Measurements from ENCODE around the gene PET117. TPM values are rescaled to one million over a fixed set of nuclear protein-coding genes. Genes with fewer than 3 reads are reported as not detected.

The PET117 gene
- total RNA-seq, 1 experiment from 2014 or later = 27.5 TPM

DNA sequence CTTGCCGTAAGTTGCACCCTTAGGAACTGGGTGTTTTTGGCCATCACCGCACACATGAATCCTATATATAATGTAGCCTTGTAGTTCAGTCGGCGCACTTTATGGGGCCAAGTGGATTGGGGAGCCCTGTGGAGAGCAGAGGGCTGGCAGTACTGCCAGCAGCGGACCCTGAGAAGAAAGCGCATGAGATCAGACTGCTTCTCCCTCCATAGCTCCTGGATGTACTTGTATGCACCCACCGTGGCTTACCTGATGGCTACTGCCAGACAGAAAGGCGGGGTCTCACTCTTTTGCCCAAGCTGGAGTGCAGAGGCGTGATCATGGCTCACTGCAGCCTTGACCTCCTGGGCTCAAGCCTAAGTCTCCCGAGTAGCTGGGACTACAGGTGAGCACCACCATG is 47.2 kb upstream of the PET117 start:
- H3K79me2 ChIP-seq (ENCODE audit: low read depth) = no peaks in the 10 kb centered on the region
- H3K9me2 ChIP-seq (ENCODE audit: insufficient read depth) = no peaks in the 10 kb centered on the region
- no peaks in the 10 kb centered on the region for H3K27me3 ChIP-seq (ENCODE audit: insufficient read depth, low read depth)
- intact Hi-C loops (cut with micrococcal nuclease; ENCODE audit: unreplicated experiment) = no loop called here
- H3K4me3 ChIP-seq = no peak overlapping the region
- BruUV-seq (replicated peaks) = no TSS peak
- no peaks in the 10 kb centered on the region for H3K9me3 ChIP-seq (ENCODE audit: insufficient read depth, low read depth)
- H3K27ac ChIP-seq = no peak overlapping the region
- no peak overlapping the region for H2AFZ ChIP-seq
- ChIA-PET CTCF (no interaction called here), POLR2A (ENCODE audit: unreplicated experiment) (no interaction called here)
- H4K20me1 ChIP-seq (ENCODE audit: insufficient read depth) = no peaks in the 10 kb centered on the region
- no peaks in the 10 kb centered on the region for H3K36me3 ChIP-seq (ENCODE audit: low read depth)
- TF ChIP-seq EZH2 (IDR thresholded peaks at IDR 0.05; ENCODE audit: low read depth) = no peak
- TF ChIP-seq, protein P1, sequence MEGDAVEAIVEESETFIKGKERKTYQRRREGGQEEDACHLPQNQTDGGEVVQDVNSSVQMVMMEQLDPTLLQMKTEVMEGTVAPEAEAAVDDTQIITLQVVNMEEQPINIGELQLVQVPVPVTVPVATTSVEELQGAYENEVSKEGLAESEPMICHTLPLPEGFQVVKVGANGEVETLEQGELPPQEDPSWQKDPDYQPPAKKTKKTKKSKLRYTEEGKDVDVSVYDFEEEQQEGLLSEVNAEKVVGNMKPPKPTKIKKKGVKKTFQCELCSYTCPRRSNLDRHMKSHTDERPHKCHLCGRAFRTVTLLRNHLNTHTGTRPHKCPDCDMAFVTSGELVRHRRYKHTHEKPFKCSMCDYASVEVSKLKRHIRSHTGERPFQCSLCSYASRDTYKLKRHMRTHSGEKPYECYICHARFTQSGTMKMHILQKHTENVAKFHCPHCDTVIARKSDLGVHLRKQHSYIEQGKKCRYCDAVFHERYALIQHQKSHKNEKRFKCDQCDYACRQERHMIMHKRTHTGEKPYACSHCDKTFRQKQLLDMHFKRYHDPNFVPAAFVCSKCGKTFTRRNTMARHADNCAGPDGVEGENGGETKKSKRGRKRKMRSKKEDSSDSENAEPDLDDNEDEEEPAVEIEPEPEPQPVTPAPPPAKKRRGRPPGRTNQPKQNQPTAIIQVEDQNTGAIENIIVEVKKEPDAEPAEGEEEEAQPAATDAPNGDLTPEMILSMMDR (conservative IDR thresholded peaks at IDR 0.05) = no peak
- H3F3A ChIP-seq (ENCODE audit: insufficient read depth, low read depth) = no peaks in the 10 kb centered on the region
- DNase-seq = no peak
- H3K4me1 ChIP-seq (replicated peaks; ENCODE audit: insufficient read depth) = no peaks in the 10 kb centered on the region
- H3K4me2 ChIP-seq = no peak overlapping the region

DNA sequence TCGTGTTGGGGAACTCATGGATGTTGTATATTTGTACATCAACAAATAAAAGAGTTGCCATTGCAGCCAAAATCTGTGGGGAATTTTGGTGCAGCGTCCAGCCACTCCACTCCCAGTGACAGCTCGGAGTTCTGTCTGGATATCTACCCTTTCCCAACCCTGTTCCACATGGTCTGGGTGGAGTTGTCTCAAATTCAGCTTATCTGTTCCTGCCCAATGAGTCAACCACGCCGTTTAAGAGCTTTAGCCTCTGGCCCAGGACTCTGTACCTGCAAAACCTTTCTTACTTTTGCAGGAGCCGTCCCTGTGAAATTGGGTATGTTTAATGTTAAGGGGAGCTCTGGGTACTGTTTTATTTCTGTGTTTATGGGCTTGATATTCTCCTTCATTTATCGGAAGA is 46.0 kb upstream of the PET117 start:
- Histone ChIP-seq H3K27ac (no peak overlapping the region), H3K36me3 (ENCODE audit: low read depth) (no peaks in the 10 kb centered on the region), H4K20me1 (ENCODE audit: insufficient read depth) (no peaks in the 10 kb centered on the region), H3K4me3 (no peak overlapping the region), H3K79me2 (ENCODE audit: low read depth) (no peaks in the 10 kb centered on the region), H3K9me2 (ENCODE audit: insufficient read depth) (no peaks in the 10 kb centered on the region), H2AFZ (no peak overlapping the region), H3K4me1 (replicated peaks; ENCODE audit: insufficient read depth) (no peaks in the 10 kb centered on the region), H3K27me3 (ENCODE audit: insufficient read depth, low read depth) (no peaks in the 10 kb centered on the region), H3K4me2 (no peak overlapping the region), H3F3A (ENCODE audit: insufficient read depth, low read depth) (no peaks in the 10 kb centered on the region), H3K9me3 (ENCODE audit: insufficient read depth, low read depth) (no peaks in the 10 kb centered on the region)
- TF ChIP-seq, protein P1 (conservative IDR thresholded peaks at IDR 0.05) = no peak
- no peak for TF ChIP-seq EZH2 (IDR thresholded peaks at IDR 0.05; ENCODE audit: low read depth)
- no TSS peak for BruUV-seq (replicated peaks)
- CTCF ChIA-PET = no interaction called here
- POLR2A ChIA-PET (ENCODE audit: unreplicated experiment) = no interaction called here
- intact Hi-C loops (cut with micrococcal nuclease; ENCODE audit: unreplicated experiment) = no loop called here
- DNase-seq = no peak

DNA sequence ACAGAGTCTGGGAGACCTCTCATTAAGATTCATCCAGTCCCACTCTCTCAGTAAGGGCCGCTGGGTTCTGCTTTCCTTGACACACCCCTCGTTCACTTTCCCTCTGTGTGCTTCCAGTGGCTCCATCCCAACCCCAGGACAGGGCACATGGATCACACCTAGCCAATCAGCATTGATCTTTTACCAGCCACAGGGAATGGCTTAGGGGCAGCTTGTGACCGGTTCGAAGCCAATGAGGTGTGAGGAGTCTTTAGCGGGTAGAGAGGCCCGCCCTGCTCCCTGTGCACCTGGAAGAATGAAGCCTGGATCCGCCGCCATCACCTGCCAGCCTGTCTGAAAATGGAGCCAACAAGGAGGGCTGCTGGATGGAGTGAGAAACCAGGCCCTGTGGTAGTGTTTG is 44.8 kb upstream of the PET117 start:
- Histone ChIP-seq H3K27me3 (ENCODE audit: insufficient read depth, low read depth) (no peaks in the 10 kb centered on the region), H3K4me3 (no peak overlapping the region), H3K4me2 (no peak overlapping the region), H3K9me2 (ENCODE audit: insufficient read depth) (no peaks in the 10 kb centered on the region), H3K9me3 (ENCODE audit: insufficient read depth, low read depth) (no peaks in the 10 kb centered on the region), H2AFZ (no peak overlapping the region), H4K20me1 (ENCODE audit: insufficient read depth) (no peaks in the 10 kb centered on the region), H3F3A (ENCODE audit: insufficient read depth, low read depth) (no peaks in the 10 kb centered on the region), H3K4me1 (replicated peaks; ENCODE audit: insufficient read depth) (no peaks in the 10 kb centered on the region), H3K79me2 (ENCODE audit: low read depth) (no peaks in the 10 kb centered on the region), H3K36me3 (ENCODE audit: low read depth) (no peaks in the 10 kb centered on the region), H3K27ac (no peak overlapping the region)
- DNase-seq = no peak
- BruUV-seq (replicated peaks) = no TSS peak
- POLR2A ChIA-PET (ENCODE audit: unreplicated experiment) = no interaction called here
- TF ChIP-seq, protein P1 (conservative IDR thresholded peaks at IDR 0.05) = no peak
- TF ChIP-seq EZH2 (IDR thresholded peaks at IDR 0.05; ENCODE audit: low read depth) = no peak
- CTCF ChIA-PET = interaction anchor here (0.6 kb wide), 1 partner anchor 97 kb away, joined by 4 read pairs; no protein-coding TSS in a partner anchor
- intact Hi-C loops (cut with micrococcal nuclease; ENCODE audit: unreplicated experiment) = no loop called here

Measured in PC-9 (cell line).